ENCODE data around the gene NOTUM. TPM values are rescaled to one million over a fixed set of nuclear protein-coding genes. Genes with fewer than 3 reads are reported as not detected.

The NOTUM gene
- 1 to 10 TPM in 3 of 4 donors, under 1 TPM in 1; 0.89 to 3.5 (median 2.1) TPM for total RNA-seq

DNA sequence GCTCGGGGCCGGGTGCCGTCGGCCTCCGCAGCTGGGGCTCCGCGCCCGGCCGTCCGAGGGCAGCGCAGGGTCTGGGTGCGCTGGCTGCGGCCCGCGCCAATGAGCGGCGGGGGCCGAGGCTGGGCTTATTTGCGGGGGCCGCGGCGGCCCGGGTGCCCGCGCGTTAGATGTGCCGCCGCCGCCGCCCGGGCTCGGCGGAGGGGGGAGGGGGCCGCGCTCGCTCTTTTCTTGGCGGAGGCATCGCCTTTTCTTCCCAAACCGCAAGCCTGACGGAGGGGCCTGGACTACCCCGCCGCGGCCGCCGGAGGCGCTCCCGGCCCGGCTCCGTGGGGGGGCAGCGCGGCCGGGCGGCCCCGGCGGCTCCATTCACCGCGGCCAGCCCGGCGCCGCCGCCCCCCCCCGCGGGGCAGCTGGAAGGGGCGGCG lies at the start of gene NOTUM:
NOTUM (minus strand) TSS at position 101 of the 425 bp plus-strand sequence. CDS start 278 bp downstream, outside the sequence.
- TF ChIP-seq POLR2A (IDR thresholded peaks at IDR 0.05) = no peak
- TF ChIP-seq, protein P1, sequence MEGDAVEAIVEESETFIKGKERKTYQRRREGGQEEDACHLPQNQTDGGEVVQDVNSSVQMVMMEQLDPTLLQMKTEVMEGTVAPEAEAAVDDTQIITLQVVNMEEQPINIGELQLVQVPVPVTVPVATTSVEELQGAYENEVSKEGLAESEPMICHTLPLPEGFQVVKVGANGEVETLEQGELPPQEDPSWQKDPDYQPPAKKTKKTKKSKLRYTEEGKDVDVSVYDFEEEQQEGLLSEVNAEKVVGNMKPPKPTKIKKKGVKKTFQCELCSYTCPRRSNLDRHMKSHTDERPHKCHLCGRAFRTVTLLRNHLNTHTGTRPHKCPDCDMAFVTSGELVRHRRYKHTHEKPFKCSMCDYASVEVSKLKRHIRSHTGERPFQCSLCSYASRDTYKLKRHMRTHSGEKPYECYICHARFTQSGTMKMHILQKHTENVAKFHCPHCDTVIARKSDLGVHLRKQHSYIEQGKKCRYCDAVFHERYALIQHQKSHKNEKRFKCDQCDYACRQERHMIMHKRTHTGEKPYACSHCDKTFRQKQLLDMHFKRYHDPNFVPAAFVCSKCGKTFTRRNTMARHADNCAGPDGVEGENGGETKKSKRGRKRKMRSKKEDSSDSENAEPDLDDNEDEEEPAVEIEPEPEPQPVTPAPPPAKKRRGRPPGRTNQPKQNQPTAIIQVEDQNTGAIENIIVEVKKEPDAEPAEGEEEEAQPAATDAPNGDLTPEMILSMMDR (IDR thresholded peaks at IDR 0.05) = no peak
- DNase-seq (ENCODE audit: low spot score in 2 of 2) = no peak
- intact Hi-C loops (cut with DNase I; ENCODE audit: low total_unique reads) = no loop called here
- no peak within 1 kb of the TSS for H3K4me3 ChIP-seq (ENCODE audit: low read depth, poor library complexity, severe bottlenecking)
- WGBS, 2 donors = 4% methylated on average over 11 of the region's 65 CpGs; no CpG with 5 or more reads in 1 of the 2 donors

DNA sequence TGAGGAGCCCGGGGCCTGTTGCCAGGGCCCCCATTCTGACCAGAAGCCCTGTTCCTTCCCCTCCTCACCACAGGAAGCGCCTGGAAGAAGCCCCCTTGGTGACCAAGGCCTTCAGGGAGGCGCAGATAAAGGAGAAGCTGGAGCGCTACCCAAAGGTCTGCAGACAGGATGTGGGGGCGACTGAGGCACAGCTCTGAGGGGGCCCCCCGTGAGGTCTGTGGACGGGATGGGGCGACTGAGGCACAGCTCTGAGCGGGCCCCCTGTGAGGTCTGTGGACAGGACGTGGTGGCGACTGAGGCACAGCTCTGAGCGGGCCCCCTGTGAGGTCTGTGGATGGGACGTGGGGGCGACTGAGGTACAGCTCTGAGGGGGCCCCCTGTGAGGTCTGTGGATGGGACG lies 48.4 kb upstream of the NOTUM start:
- intact Hi-C loops (cut with DNase I; ENCODE audit: low total_unique reads) = no loop called here
- TF ChIP-seq POLR2A (IDR thresholded peaks at IDR 0.05) = no peak
- TF ChIP-seq, protein P1 (IDR thresholded peaks at IDR 0.05) = no peak
- H3K4me3 ChIP-seq (ENCODE audit: low read depth, poor library complexity, severe bottlenecking) = no peak overlapping the region
- no peak for DNase-seq (ENCODE audit: low spot score in 2 of 2)
- 88 to 90% methylated on average over 11 to 15 of the region's 15 CpGs for WGBS, 2 donors

DNA sequence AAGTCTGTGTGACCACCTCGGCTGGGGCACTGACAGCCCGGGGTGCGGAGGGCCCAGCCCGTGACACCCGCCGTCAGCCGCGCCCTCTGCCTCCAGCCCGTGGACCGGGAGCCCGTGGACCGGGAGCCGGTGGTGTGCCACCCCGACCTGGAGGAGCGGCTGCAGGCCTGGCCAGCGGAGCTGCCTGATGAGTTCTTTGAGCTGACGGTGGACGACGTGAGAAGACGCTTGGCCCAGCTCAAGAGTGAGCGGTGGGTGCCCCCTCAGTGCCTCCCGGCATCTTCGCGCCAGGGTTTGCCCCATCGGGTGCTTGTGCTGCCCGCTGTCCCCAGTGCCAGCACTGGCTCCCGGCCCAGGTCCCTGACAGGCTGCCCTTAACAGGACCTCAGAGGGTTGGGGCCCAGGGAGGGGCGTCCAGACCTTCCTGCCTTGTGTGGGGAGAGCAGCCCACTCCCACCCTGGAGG lies 48.0 kb upstream of the NOTUM start:
- intact Hi-C loops (cut with DNase I; ENCODE audit: low total_unique reads) = no loop called here
- TF ChIP-seq POLR2A (IDR thresholded peaks at IDR 0.05) = no peak
- TF ChIP-seq, protein P1 (IDR thresholded peaks at IDR 0.05) = no peak
- no peak for DNase-seq (ENCODE audit: low spot score in 2 of 2)
- WGBS, 2 donors = 81 to 97% methylated on average over 6 to 12 of the region's 28 CpGs
- no peak overlapping the region for H3K4me3 ChIP-seq (ENCODE audit: low read depth, poor library complexity, severe bottlenecking)

DNA sequence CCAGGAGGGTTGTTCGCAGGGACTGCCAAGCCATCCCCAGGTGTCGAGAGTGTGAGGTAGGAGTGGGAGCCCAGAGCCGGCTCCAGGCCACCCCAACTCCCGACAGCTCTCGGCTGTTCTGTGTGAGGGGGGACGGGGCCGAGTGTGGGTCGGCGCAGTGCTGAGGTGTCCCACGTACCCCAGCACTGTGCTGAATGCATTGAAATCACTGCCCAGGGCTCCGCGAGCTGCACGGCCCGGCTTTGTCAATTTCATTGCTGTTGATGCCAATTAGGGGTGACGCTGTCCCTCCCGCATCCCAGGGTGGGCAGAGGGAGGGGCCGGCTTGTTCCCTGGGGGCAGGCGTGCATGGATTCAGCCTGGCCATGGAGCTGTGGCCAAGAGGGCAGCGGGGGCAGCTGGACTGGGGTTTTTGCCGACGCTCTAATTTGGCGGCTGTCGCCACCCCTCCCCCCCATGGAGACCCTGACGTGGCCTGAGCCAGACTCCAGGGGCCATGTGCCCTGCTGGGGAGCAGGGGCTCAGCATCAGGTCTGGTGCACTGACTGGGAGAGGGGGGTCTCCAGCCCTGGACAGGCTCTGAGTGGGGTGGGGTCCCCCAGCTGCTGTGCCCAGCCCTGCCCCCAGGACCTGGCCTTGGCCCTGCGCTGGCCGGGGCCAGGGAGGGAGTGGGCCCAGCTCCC lies 47.4 kb upstream of the NOTUM start:
- TF ChIP-seq, protein P1 (IDR thresholded peaks at IDR 0.05) = no peak
- no peak for TF ChIP-seq POLR2A (IDR thresholded peaks at IDR 0.05)
- 87 to 90% methylated on average over 17 to 24 of the region's 26 CpGs for WGBS, 2 donors
- H3K4me3 ChIP-seq (ENCODE audit: low read depth, poor library complexity, severe bottlenecking) = no peak overlapping the region
- intact Hi-C loops (cut with DNase I; ENCODE audit: low total_unique reads) = no loop called here
- DNase-seq (ENCODE audit: low spot score in 2 of 2) = no peak

DNA sequence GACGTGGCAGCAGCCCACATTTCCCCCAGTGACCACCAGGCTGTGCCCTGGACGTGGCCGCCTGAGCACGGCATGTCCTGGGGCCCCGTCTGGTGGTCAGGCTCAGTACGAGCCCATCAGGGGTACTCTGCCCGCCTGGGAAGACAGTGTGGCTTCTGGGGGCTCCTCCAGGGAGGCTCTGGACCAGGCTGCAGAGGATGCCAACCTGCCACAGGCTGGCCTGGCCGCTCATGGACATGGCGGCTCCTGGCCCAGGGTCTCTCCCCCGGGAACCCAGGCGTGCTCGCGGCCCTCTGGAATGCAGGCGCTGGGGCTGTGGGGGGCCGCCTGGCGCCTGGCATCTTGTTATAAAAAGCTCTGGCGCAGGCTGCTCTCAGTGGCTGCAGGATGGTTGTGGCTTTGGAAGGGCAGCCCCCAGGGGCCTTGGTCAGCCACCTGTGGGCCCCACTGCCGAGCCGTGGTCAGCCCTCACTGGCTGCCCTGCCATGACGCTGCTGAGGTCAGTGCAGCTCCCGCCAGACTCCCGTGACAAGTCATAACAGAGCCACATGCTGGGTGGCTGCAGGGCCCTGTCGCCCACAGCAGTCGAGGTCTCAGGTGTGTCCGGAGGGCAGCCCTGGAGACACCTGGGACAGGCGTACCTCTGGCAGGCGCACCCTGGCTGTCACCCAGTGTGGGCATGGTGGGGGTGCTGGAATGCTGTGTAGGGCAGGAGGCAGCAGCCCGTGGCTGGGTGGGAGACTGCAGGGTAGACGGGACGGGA lies 46.7 kb upstream of the NOTUM start:
- TF ChIP-seq POLR2A (IDR thresholded peaks at IDR 0.05) = no peak
- TF ChIP-seq, protein P1 (IDR thresholded peaks at IDR 0.05) = no peak
- H3K4me3 ChIP-seq (ENCODE audit: low read depth, poor library complexity, severe bottlenecking) = no peak overlapping the region
- no peak for DNase-seq (ENCODE audit: low spot score in 2 of 2)
- 80 to 82% methylated on average over 9 to 23 of the region's 30 CpGs for WGBS, 2 donors
- intact Hi-C loops (cut with DNase I; ENCODE audit: low total_unique reads) = no loop called here
